SK-N-MC (cell line): ENCODE results near the gene SMAD3.

Source experiments
- EZH2 ChIP-seq: fragments of 200-600 bp; sonication (generic); IDR thresholded peaks from one replicate; pipeline ENCODE4 v1.6.1; 2017; ENCODE audit warnings: antibody characterized with exemption
- FOXP2 ChIP-seq: optimal IDR thresholded peaks from 2 replicates; pipeline ENCODE3; 2011; ENCODE audit warnings: mild to moderate bottlenecking, moderate library complexity; ENCODE audit not compliant: insufficient read depth; ENCODE audit errors: extremely low read length, control extremely low read depth
- POLR2AphosphoS5 ChIP-seq: IDR thresholded peaks from 2 replicates; pipeline ENCODE4 v1.6.1; 2012; ENCODE audit warnings: mild to moderate bottlenecking, low read depth, low read length, borderline replicate concordance

DNA sequence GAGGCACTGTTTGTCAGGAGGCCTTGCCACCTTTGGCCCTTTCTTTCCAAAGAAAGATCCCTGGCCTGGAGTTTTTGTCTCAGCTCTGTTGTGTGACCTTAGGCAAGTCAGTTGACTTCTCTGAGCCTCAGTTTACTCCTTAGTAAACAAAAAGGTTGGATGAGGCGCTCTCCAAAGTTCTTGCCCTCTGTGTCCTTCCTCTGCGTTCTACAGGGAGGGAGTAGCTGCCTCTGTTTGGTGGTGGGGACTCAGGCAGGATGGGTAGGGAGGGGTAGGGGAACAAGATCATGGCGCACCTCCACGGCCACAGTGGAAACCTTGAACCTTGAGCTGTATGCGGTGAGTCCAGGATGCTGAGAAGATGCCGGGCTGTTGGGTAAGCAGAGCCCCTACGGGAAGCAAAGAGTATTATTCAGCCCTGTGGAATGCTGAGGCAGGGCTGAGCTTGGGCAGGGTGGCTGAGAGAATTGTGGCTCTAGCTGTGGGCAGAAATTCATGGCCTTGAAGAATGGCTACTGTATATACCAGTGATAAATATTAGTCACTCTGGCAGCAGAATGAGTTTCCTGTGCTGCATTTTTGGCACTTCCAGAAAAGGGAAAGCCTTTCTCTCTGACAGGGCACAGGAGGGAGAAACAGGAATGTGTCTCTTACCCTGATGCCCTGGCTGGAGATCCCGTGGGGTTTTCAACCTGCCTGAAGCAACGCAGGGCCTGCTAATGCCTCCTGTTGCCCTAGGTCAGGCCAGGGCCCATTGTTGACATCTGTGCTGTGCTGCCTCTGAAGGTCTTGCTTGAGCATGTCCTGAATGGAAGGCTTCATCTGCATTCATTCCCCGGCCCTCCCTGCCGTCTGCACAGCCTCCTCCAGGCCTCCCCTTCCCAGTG lies 39.9 kb downstream of the SMAD3 start:
- TF ChIP-seq EZH2 (no peak), POLR2AphosphoS5 (no peak), FOXP2 (no peak)
